HepG2 (cell line): ENCODE measurements around the gene YIPF3. TPM values are rescaled to one million over a fixed set of nuclear protein-coding genes. Genes with fewer than 3 reads are reported as not detected.
A peak's percentile ranks its signal among the peaks of the same experiment; 100 is the strongest.

Source experiments
- BORCS8-MEF2B ChIP-seq: sonication (generic); formaldehyde crosslinking; IDR thresholded peaks from 2 replicates; pipeline ENCODE4 v1.8.0; 2022; ENCODE audit warnings: mild to moderate bottlenecking, missing genetic modification reagents
- CREBL2 ChIP-seq: sonication (generic); formaldehyde crosslinking; IDR thresholded peaks from 2 replicates; pipeline ENCODE4 v1.8.1; 2023; ENCODE audit warnings: missing genetic modification reagents, mild to moderate bottlenecking, borderline replicate concordance
- HDAC2 ChIP-seq: sonication (generic); formaldehyde crosslinking; IDR thresholded peaks from 2 replicates; pipeline ENCODE4 v1.4.0; 2020; ENCODE audit warnings: missing genetic modification reagents
- HNRNPL ChIP-seq: fragments of 200-400 bp; formaldehyde crosslinking; IDR thresholded peaks from 2 replicates; pipeline ENCODE4 v1.6.1; 2017; ENCODE audit warnings: mild to moderate bottlenecking, low read depth, low read length
- ISX ChIP-seq: sonication (generic); formaldehyde crosslinking; conservative IDR thresholded peaks from 2 replicates; pipeline ENCODE4 v1.5.0; 2020; ENCODE audit warnings: missing genetic modification reagents
- MXD3 ChIP-seq: IDR thresholded peaks from 2 replicates; pipeline ENCODE4 v1.6.1; 2016; ENCODE audit warnings: mild to moderate bottlenecking, missing biosample characterization, missing genetic modification reagents
- NPAS2 ChIP-seq: sonication (generic); formaldehyde crosslinking; IDR thresholded peaks from 2 replicates; pipeline ENCODE4 v1.8.0; 2022; ENCODE audit warnings: mild to moderate bottlenecking, missing genetic modification reagents, borderline replicate concordance
- RNF2 ChIP-seq: fragments of 450-650 bp; conservative IDR thresholded peaks from 2 replicates; pipeline ENCODE4 v1.6.1; 2016; ENCODE audit warnings: low read depth
- SAP130 ChIP-seq: IDR thresholded peaks from 2 replicates; pipeline ENCODE4 v1.6.1; 2016; ENCODE audit warnings: low read depth
- TBP ChIP-seq: sonication (generic); formaldehyde crosslinking; IDR thresholded peaks from 2 replicates; pipeline ENCODE4 v1.5.0; 2020; ENCODE audit warnings: missing genetic modification reagents
- ZFP91 ChIP-seq: sonication (generic); formaldehyde crosslinking; IDR thresholded peaks from 2 replicates; pipeline ENCODE4 v1.9.0; 2022; ENCODE audit warnings: missing genetic modification reagents, mild to moderate bottlenecking, borderline replicate concordance
- ZMYM2 ChIP-seq: sonication (generic); formaldehyde crosslinking; IDR thresholded peaks from 2 replicates; pipeline ENCODE4 v1.8.0; 2022; ENCODE audit warnings: mild to moderate bottlenecking, missing genetic modification reagents
- ZNF207 ChIP-seq: fragments of 450-650 bp; IDR thresholded peaks from 2 replicates; pipeline ENCODE4 v1.6.1; 2016; ENCODE audit warnings: antibody characterized with exemption, borderline replicate concordance
- ZNF225 ChIP-seq: sonication (generic); formaldehyde crosslinking; IDR thresholded peaks from 2 replicates; pipeline ENCODE4 v1.4.0; 2020; ENCODE audit warnings: mild to moderate bottlenecking, missing genetic modification reagents
- ZNF441 ChIP-seq: sonication (generic); formaldehyde crosslinking; IDR thresholded peaks from 2 replicates; pipeline ENCODE4 v1.7.0; 2021; ENCODE audit warnings: missing genetic modification reagents, borderline replicate concordance
- ZNF724P ChIP-seq: sonication (generic); formaldehyde crosslinking; IDR thresholded peaks from 2 replicates; pipeline ENCODE4 v1.8.0; 2022; ENCODE audit warnings: missing genetic modification reagents, borderline replicate concordance
- ZZZ3 ChIP-seq: sonication (generic); formaldehyde crosslinking; IDR thresholded peaks from 2 replicates; pipeline ENCODE4 v1.4.0; 2020; ENCODE audit warnings: missing genetic modification reagents, mild to moderate bottlenecking, borderline replicate concordance
- polyA plus RNA-seq, 8 experiments: library from polyadenylated mRNA; depleted of rRNA in 3 of 8; stranded (reverse) in 7 of 8; unstranded in 1 of 8; fragments of >200 nt; fragmentation: Illumina TruSeq in 4 of 8; extraction: Trizol in 4 of 8; gene quantifications; 2 replicates each; pipeline versions ENCODE4 v1.2.1 to v1.2.3, GENCODE V29; 2011 to 2016; ENCODE audit warnings: low read depth in 4 of 8, missing spikeins in 1 of 8, mixed read lengths in 1 of 8; ENCODE audit not compliant: insufficient read depth in 1 of 8
- total RNA-seq, 5 experiments: library from RNA; depleted of rRNA; stranded (reverse); fragments of >200 nt; fragmentation: Illumina TruSeq; extraction: Trizol; gene quantifications; 2 replicates each; pipeline ENCODE4 v1.2.3, GENCODE V29; 2016; ENCODE audit warnings: low read depth in 1 of 5
- TF ChIP-seq, protein P1 (sequence below): sonication (generic); formaldehyde crosslinking; IDR thresholded peaks from 2 replicates; pipeline ENCODE4 v1.5.1; 2020; ENCODE audit warnings: missing genetic modification reagents, mild to moderate bottlenecking, borderline replicate concordance
- TF ChIP-seq, protein P2 (sequence below), 2 experiments: sonication (generic) in 1 of 2; formaldehyde crosslinking in 1 of 2; IDR thresholded peaks; 2 replicates each; pipeline versions ENCODE4 v1.4.0 to v1.6.1; 2018 to 2020; ENCODE audit warnings: missing genetic modification reagents in 2 of 2, borderline replicate concordance in 1 of 2, low read depth in 1 of 2, mild to moderate bottlenecking in 1 of 2, missing biosample characterization in 1 of 2
- TF ChIP-seq, protein P3 (sequence below): sonication (generic); formaldehyde crosslinking; IDR thresholded peaks from 2 replicates; pipeline ENCODE4 v1.4.0; 2020; ENCODE audit warnings: missing genetic modification reagents

The YIPF3 gene
- total and polyA plus RNA-seq, 2 of the 13 experiments (the other 11 are each of a cell fraction or from before 2014, with no cell fraction given): 107 to 206 TPM

DNA sequence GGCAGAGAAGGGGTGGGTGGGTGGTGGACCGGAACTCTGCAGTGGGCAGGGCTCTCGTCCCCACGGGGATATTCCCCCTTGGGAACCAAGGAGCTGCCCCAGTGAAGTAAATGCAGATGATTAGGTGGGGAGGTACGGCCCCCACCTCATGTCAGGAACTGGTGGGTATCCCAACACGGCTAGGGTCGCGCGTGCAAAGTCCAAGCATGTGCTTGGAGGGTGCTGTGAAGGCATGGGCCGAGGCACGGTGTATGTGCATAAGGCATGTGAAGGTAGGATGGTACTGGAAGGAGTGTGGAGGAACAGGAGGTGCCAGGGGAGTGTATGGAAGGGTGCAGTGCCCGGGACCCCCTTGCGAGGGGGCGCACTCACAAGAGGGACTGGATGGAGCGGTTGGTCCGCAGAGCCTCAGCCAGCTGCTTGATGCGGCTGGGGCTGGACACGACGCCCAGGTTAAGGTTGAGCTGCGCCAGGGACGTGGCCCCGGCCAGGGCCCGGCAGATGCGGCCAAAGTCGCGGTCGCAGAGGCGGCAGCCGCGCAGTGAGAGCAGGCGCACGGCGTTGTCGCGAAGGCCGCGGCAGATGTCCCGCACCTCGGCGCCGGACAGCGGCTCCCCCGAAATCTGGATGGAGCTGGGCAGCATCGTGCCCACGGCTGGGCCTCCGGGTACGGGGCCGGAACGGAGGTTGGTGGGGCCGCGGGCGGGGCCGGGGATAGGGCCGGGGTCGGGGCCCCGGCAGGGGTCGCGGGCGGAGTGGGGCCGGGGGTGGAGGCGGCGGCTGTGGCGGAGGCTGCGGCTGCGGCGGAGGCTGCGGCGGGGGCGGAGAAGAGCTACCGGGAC is 7.4 kb downstream of the YIPF3 start (continued):
- TF ChIP-seq ZNF225: peak; percentile 66; the same call in 1 of the 2 replicates
- no peak for TF ChIP-seq ZZZ3 (CRISPR knock-in tag)
- TF ChIP-seq, protein P1, sequence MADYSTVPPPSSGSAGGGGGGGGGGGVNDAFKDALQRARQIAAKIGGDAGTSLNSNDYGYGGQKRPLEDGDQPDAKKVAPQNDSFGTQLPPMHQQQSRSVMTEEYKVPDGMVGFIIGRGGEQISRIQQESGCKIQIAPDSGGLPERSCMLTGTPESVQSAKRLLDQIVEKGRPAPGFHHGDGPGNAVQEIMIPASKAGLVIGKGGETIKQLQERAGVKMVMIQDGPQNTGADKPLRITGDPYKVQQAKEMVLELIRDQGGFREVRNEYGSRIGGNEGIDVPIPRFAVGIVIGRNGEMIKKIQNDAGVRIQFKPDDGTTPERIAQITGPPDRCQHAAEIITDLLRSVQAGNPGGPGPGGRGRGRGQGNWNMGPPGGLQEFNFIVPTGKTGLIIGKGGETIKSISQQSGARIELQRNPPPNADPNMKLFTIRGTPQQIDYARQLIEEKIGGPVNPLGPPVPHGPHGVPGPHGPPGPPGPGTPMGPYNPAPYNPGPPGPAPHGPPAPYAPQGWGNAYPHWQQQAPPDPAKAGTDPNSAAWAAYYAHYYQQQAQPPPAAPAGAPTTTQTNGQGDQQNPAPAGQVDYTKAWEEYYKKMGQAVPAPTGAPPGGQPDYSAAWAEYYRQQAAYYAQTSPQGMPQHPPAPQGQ: no peak
- peak; percentile 55; the same call in 1 of the 2 replicates for TF ChIP-seq MXD3
- TF ChIP-seq ISX (CRISPR knock-in tag): no peak
- no peak for TF ChIP-seq NPAS2
- TF ChIP-seq ZNF441 (CRISPR knock-in tag): peak; percentile 66; the same call in 1 of the 2 replicates
- no peak for TF ChIP-seq TBP (CRISPR knock-in tag)
- 0 out of 2 replicates have a peak, but pooled peaks have one; percentile 44 for TF ChIP-seq SAP130 (CRISPR knock-in tag)
- TF ChIP-seq, protein P2, sequence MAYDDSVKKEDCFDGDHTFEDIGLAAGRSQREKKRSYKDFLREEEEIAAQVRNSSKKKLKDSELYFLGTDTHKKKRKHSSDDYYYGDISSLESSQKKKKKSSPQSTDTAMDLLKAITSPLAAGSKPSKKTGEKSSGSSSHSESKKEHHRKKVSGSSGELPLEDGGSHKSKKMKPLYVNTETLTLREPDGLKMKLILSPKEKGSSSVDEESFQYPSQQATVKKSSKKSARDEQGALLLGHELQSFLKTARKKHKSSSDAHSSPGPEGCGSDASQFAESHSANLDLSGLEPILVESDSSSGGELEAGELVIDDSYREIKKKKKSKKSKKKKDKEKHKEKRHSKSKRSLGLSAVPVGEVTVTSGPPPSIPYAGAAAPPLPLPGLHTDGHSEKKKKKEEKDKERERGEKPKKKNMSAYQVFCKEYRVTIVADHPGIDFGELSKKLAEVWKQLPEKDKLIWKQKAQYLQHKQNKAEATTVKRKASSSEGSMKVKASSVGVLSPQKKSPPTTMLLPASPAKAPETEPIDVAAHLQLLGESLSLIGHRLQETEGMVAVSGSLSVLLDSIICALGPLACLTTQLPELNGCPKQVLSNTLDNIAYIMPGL (CRISPR knock-in tag; IDR thresholded peaks at IDR 0.05; ENCODE audit: borderline replicate concordance in 1 of 2, low read depth in 1 of 2): no peak
- TF ChIP-seq ZNF724P: peak; percentile 64
- 0 out of 2 replicates have a peak, but pooled peaks have one; percentile 61 for TF ChIP-seq BORCS8-MEF2B
- no peak for TF ChIP-seq ZNF207
- TF ChIP-seq, protein P3, sequence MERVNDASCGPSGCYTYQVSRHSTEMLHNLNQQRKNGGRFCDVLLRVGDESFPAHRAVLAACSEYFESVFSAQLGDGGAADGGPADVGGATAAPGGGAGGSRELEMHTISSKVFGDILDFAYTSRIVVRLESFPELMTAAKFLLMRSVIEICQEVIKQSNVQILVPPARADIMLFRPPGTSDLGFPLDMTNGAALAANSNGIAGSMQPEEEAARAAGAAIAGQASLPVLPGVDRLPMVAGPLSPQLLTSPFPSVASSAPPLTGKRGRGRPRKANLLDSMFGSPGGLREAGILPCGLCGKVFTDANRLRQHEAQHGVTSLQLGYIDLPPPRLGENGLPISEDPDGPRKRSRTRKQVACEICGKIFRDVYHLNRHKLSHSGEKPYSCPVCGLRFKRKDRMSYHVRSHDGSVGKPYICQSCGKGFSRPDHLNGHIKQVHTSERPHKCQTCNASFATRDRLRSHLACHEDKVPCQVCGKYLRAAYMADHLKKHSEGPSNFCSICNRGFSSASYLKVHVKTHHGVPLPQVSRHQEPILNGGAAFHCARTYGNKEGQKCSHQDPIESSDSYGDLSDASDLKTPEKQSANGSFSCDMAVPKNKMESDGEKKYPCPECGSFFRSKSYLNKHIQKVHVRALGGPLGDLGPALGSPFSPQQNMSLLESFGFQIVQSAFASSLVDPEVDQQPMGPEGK (CRISPR knock-in tag): peak; percentile 63
- TF ChIP-seq RNF2: peak; percentile 77
- TF ChIP-seq HDAC2: peak; percentile 13; the same call in 1 of the 2 replicates
- no peak for TF ChIP-seq CREBL2 (CRISPR knock-in tag)
- no peak for TF ChIP-seq ZFP91 (CRISPR knock-in tag)
- 0 out of 2 replicates have a peak, but pooled peaks have one; percentile 19 for TF ChIP-seq HNRNPL
- TF ChIP-seq ZMYM2 (CRISPR knock-in tag): 0 out of 2 replicates have a peak, but pooled peaks have one; percentile 21
